Activated CD4-positive, alpha-beta T cell treated with anti-CD3 and anti-CD28 coated beads, Interleukin-2, amount 10 ng/mL, durations not matched to agents 24 days and 14 days (primary cell): Measurements from ENCODE around the gene CENPU. TPM values are rescaled to one million over a fixed set of nuclear protein-coding genes. Genes with fewer than 3 reads are reported as not detected.

Source experiments
- DNase-seq: peaks from one replicate; pipeline ENCODE4 v3.0.0; 2022
- H3K27ac Mint-ChIP-seq: one replicate; pipeline ENCODE4 v1.8.0; 2022; ENCODE audit warnings: mild to moderate bottlenecking, mixed read lengths
- H3K27me3 Mint-ChIP-seq: one replicate; pipeline ENCODE4 v1.8.0; 2022; ENCODE audit warnings: mixed read lengths
- H3K36me3 Mint-ChIP-seq: one replicate; pipeline ENCODE4 v1.8.0; 2022; ENCODE audit warnings: low read depth, mild to moderate bottlenecking, mixed read lengths
- H3K4me1 Mint-ChIP-seq: one replicate; pipeline ENCODE4 v1.8.0; 2021; ENCODE audit warnings: mixed read lengths
- H3K4me3 Mint-ChIP-seq: one replicate; pipeline ENCODE4 v1.8.0; 2022; ENCODE audit warnings: mild to moderate bottlenecking, moderate library complexity, mixed read lengths
- H3K9me3 Mint-ChIP-seq: one replicate; pipeline ENCODE4 v1.8.0; 2021; ENCODE audit warnings: mixed read lengths
- intact Hi-C: fragments of 100-400 bp; cut with micrococcal nuclease; formaldehyde crosslinking; loops from one replicate; pipeline ENCODE4 v1.15.1; 2023
- total RNA-seq: library from RNA; stranded (reverse); gene quantifications from 2 replicates; pipeline ENCODE4 v1.2.3, GENCODE V29; 2022

CENPU gene
- total RNA-seq, 1 donor from 2014 or later, result 71.7 TPM

GRCh38 chr4:184648313-184649025, 85.4 kb downstream of the CENPU start:
- H3K9me3 Mint-ChIP-seq, result no peaks in the 10 kb centered on the region
- peaks cover 56% of the 10 kb centered on the region for H3K4me1 Mint-ChIP-seq
- intact Hi-C loops, result loop anchor here (1.0 to 5.0 kb wide), 12 partner anchors 66 to 1206 kb away; partner anchors contain the start of genes ACSL1, CCDC110, CDKN2AIP and CENPU
- H3K27me3 Mint-ChIP-seq, result no peaks in the 10 kb centered on the region
- peak overlapping the region; percentile 90 for H3K27ac Mint-ChIP-seq
- DNase-seq, result peak; percentile 86
- H3K36me3 Mint-ChIP-seq, result peaks cover 38% of the 10 kb centered on the region
- peak overlapping the region; percentile 99 for H3K4me3 Mint-ChIP-seq

- Mint-ChIP-seq H3K9me3 (no peaks in the 10 kb centered on the region), H3K4me1 (peaks cover 56% of the 10 kb centered on the region), H3K27me3 (no peaks in the 10 kb centered on the region), H3K27ac (peak overlapping the region; percentile 90), H3K4me3 (peak overlapping the region; percentile 98), H3K36me3 (peaks cover 38% of the 10 kb centered on the region)
- no peak for DNase-seq
- intact Hi-C loops, result loop anchor here (2.0 to 5.0 kb wide), 6 partner anchors 65 to 1206 kb away; partner anchors contain the start of genes ACSL1, CCDC110 and CDKN2AIP
Observed at GRCh38 chr4:184648054-184648312, 85.9 kb downstream of the CENPU start.

- Mint-ChIP-seq H3K27me3 (no peaks in the 10 kb centered on the region), H3K4me3 (peak overlapping the region; percentile 98), H3K4me1 (peaks cover 54% of the 10 kb centered on the region), H3K9me3 (no peaks in the 10 kb centered on the region), H3K36me3 (peaks cover 41% of the 10 kb centered on the region), H3K27ac (peak overlapping the region; percentile 90)
- no peak for DNase-seq
- intact Hi-C loops, result loop anchor here (2.0 to 5.0 kb wide), 6 partner anchors 65 to 1205 kb away; partner anchors contain the start of genes ACSL1, CCDC110 and CDKN2AIP
Observed at GRCh38 chr4:184647266-184648053, 86.4 kb downstream of the CENPU start.

- Mint-ChIP-seq H3K27me3 (no peaks in the 10 kb centered on the region), H3K36me3 (peaks cover 50% of the 10 kb centered on the region), H3K27ac (peak overlapping the region; percentile 1), H3K4me1 (peaks cover 56% of the 10 kb centered on the region), H3K9me3 (no peaks in the 10 kb centered on the region), H3K4me3 (peak overlapping the region; percentile 98)
- intact Hi-C loops, result loop anchor here (5.0 kb wide), 1 partner anchor 1204 kb away; the partner anchor contains the start of gene CDKN2AIP
- peak; percentile 64 for DNase-seq
Observed at GRCh38 chr4:184645904-184646610, 87.8 kb downstream of the CENPU start.

- peak; percentile 63 for DNase-seq
- H3K4me1 Mint-ChIP-seq, result peaks cover 57% of the 10 kb centered on the region
- H3K27me3 Mint-ChIP-seq, result no peaks in the 10 kb centered on the region
- H3K9me3 Mint-ChIP-seq, result no peaks in the 10 kb centered on the region
- H3K4me3 Mint-ChIP-seq, result peak overlapping the region; percentile 44
- H3K27ac Mint-ChIP-seq, result peak overlapping the region; percentile 18
- H3K36me3 Mint-ChIP-seq, result peaks cover 56% of the 10 kb centered on the region
- intact Hi-C loops, result loop anchor here (5.0 kb wide), 1 partner anchor 1202 kb away; the partner anchor contains the start of gene CDKN2AIP
Observed at GRCh38 chr4:184644553-184645307, 89.2 kb downstream of the CENPU start.

Other genes with a start within 250 kb of the CENPU start
- gene CASP3, start 84.6 kb downstream of the CENPU start, total RNA-seq, result 84.8 and 89.8 TPM in 2 replicates
- 14.7 and 17.6 TPM in 2 replicates for gene PRIMPOL, start 84.4 kb downstream of the CENPU start, total RNA-seq
- 38.3 and 41.7 TPM in 2 replicates for gene ACSL1, start 91.9 kb upstream of the CENPU start, total RNA-seq